GM12878 (cell line): Measurements from ENCODE around the gene KATNB1. TPM values are rescaled to one million over a fixed set of nuclear protein-coding genes. Genes with fewer than 3 reads are reported as not detected.

Experiments used
- ATAC-seq: fragments of 200-7000 bp; cut with Tn5 transposase; 3 replicates; pipeline ENCODE4 v1.9.1; 2020; ENCODE audit warnings: mild to moderate bottlenecking, moderate library complexity
- BruUV-seq: library from RNA; stranded (reverse); fragments of 400-500 nt; replicated peaks from 2 replicates; lab custom pipeline; 2021; lab: Mats Ljungman, UMichigan
- CTCF ChIA-PET: fragments of 300-600 bp; sonication (Branson Sonifier 250); formaldehyde crosslinking; extraction: SDS; loops from one replicate; lab custom pipeline; 2021; ENCODE audit warnings: inconsistent platforms; lab: Yijun Ruan, JAX
- POLR2A ChIA-PET: fragments of 350-600 bp; formaldehyde crosslinking; extraction: SDS; loops from one replicate; lab custom pipeline; 2021; ENCODE audit warnings: inconsistent platforms; lab: Charles Lee
- RAD21 ChIA-PET: fragments of 300-600 bp; sonication (Branson Sonifier 250); formaldehyde crosslinking; loops from one replicate; lab custom pipeline; 2023; ENCODE audit warnings: antibody characterized with exemption; ENCODE audit not compliant: unreplicated experiment; lab: Charles Lee
- SMC1A ChIA-PET: fragments of 300-600 bp; sonication (Branson Sonifier 250); formaldehyde crosslinking; loops from one replicate; lab custom pipeline; 2023; ENCODE audit not compliant: unreplicated experiment, uncharacterized antibody; lab: Charles Lee
- DNase-seq: peaks from one replicate; pipeline ENCODE4 v3.0.0-alpha.2; 2011; ENCODE audit warnings: low read depth, low spot score
- FAIRE-seq: peaks from 3 replicates; lab custom pipeline; 2011; peaks lifted over from hg19 to GRCh38; lab: Jason Lieb, UNC
- H2AFZ ChIP-seq: 2 replicates; pipeline ENCODE4 v1.6.0; 2011; ENCODE audit warnings: low read depth, low read length, control low read depth; ENCODE audit not compliant: control insufficient read depth
- H3K27ac ChIP-seq: 2 replicates; pipeline ENCODE4 v1.5.1; 2011; ENCODE audit warnings: control low read depth; ENCODE audit not compliant: control insufficient read depth, insufficient read depth
- H3K27me3 ChIP-seq, 2 experiments: replicated peaks in 1 of 2; 2 replicates each; pipeline versions ENCODE4 v1.6.0 to v1.6.1; 2011; ENCODE audit warnings: low read length in 1 of 2; ENCODE audit not compliant: control insufficient read depth in 2 of 2, insufficient read depth in 2 of 2
- H3K36me3 ChIP-seq, 2 experiments: 2 replicates each; pipeline ENCODE4 v1.5.1; 2011; ENCODE audit warnings: low read length in 1 of 2; ENCODE audit not compliant: control insufficient read depth in 2 of 2, insufficient read depth in 2 of 2
- H3K4me1 ChIP-seq: 2 replicates; pipeline ENCODE4 v1.6.1; 2011; ENCODE audit warnings: mild to moderate bottlenecking, low read length, moderate library complexity, mixed read lengths; ENCODE audit not compliant: control insufficient read depth, insufficient read depth
- H3K4me2 ChIP-seq: 2 replicates; pipeline ENCODE4 v1.6.0; 2011; ENCODE audit warnings: control low read depth; ENCODE audit not compliant: control insufficient read depth, insufficient read depth
- H3K4me3 ChIP-seq: fragments of 200-600 bp; sonication (generic); 2 replicates; pipeline ENCODE4 v1.5.1; 2016
- H3K79me2 ChIP-seq: 2 replicates; pipeline ENCODE4 v1.6.0; 2011; ENCODE audit warnings: low read length; ENCODE audit not compliant: control insufficient read depth, insufficient read depth
- H3K9ac ChIP-seq: 2 replicates; pipeline ENCODE4 v1.8.0; 2011; ENCODE audit warnings: low read length, control low read depth, mixed read lengths; ENCODE audit not compliant: control insufficient read depth, insufficient read depth
- H3K9me3 ChIP-seq: replicated peaks from 3 replicates; pipeline ENCODE4 v1.5.1; 2011; ENCODE audit warnings: mild to moderate bottlenecking, low read length; ENCODE audit not compliant: control insufficient read depth, insufficient read depth
- H4K20me1 ChIP-seq: 2 replicates; pipeline ENCODE4 v1.6.0; 2011; ENCODE audit not compliant: control insufficient read depth, insufficient read depth
- ATF7 ChIP-seq: fragments of 450-650 bp; IDR thresholded peaks from 2 replicates; pipeline ENCODE4 v1.6.1; 2016; ENCODE audit warnings: low read depth, mild to moderate bottlenecking
- CBFB ChIP-seq: IDR thresholded peaks from 2 replicates; pipeline ENCODE4 v1.6.1; 2016; ENCODE audit warnings: antibody characterized with exemption, low read depth
- CBX5 ChIP-seq: sonication (generic); IDR thresholded peaks from 2 replicates; pipeline ENCODE4 v1.6.1; 2016; ENCODE audit warnings: low read depth, moderate library complexity, mild to moderate bottlenecking, inconsistent platforms
- E2F4 ChIP-seq: IDR thresholded peaks from 2 replicates; pipeline ENCODE4 v1.6.1; 2012; ENCODE audit warnings: low read depth, low read length, improper control_type of control experiment
- EZH2 ChIP-seq: IDR thresholded peaks from 2 replicates; pipeline ENCODE4 v1.6.1; 2012; ENCODE audit warnings: low read depth, mild to moderate bottlenecking, control low read depth, inconsistent platforms, low read length, borderline replicate concordance; ENCODE audit not compliant: control insufficient read depth
- GABPA ChIP-seq: IDR thresholded peaks from 2 replicates; pipeline ENCODE4 v1.6.1; 2014; ENCODE audit warnings: antibody characterized with exemption, low read depth, mild to moderate bottlenecking, inconsistent platforms
- JUNB ChIP-seq: IDR thresholded peaks from 2 replicates; pipeline ENCODE4 v1.6.1; 2016; ENCODE audit warnings: antibody characterized with exemption, mild to moderate bottlenecking
- NFYB ChIP-seq: IDR thresholded peaks from 2 replicates; pipeline ENCODE4 v1.6.1; 2011; ENCODE audit warnings: low read depth, mild to moderate bottlenecking, low read length, improper control_type of control experiment, moderate library complexity; ENCODE audit not compliant: insufficient read depth
- PAX5 ChIP-seq: IDR thresholded peaks from 2 replicates; pipeline ENCODE4 v1.6.1; 2011; ENCODE audit warnings: low read depth, low read length, borderline replicate concordance
- RUNX3 ChIP-seq: IDR thresholded peaks from 2 replicates; pipeline ENCODE4 v1.6.1; 2012; ENCODE audit warnings: low read length, inconsistent platforms
- SPI1 ChIP-seq: IDR thresholded peaks from 2 replicates; pipeline ENCODE4 v1.6.1; 2011; ENCODE audit warnings: low read depth, mild to moderate bottlenecking, low read length, moderate library complexity, borderline replicate concordance; ENCODE audit not compliant: insufficient read depth
- TBL1XR1 ChIP-seq: IDR thresholded peaks from 2 replicates; pipeline ENCODE4 v1.6.1; 2012; ENCODE audit warnings: low read depth, low read length, improper control_type of control experiment
- USF1 ChIP-seq: IDR thresholded peaks from 2 replicates; pipeline ENCODE4 v1.6.1; 2011; ENCODE audit warnings: borderline replicate concordance, low read depth, mild to moderate bottlenecking, moderate library complexity, mixed read lengths, low read length; ENCODE audit not compliant: insufficient read depth; ENCODE audit errors: extremely low read length
- ZNF207 ChIP-seq: fragments of 450-650 bp; IDR thresholded peaks from 2 replicates; pipeline ENCODE4 v1.6.1; 2014; ENCODE audit warnings: antibody characterized with exemption, mild to moderate bottlenecking, borderline replicate concordance
- ZNF274 ChIP-seq: IDR thresholded peaks from one replicate; pipeline ENCODE4 v1.8.0; 2011; ENCODE audit not compliant: insufficient read length, insufficient read depth
- ZSCAN29 ChIP-seq: fragments of 450-650 bp; IDR thresholded peaks from 2 replicates; pipeline ENCODE4 v1.6.1; 2017; ENCODE audit warnings: mild to moderate bottlenecking, moderate library complexity
- WGBS: methylation state at CpG from one replicate; pipeline ENCODE4 v1.1.6; 2016; ENCODE audit warnings: low lambda C conversion rate; ENCODE audit not compliant: insufficient replicate concordance, insufficient coverage; ENCODE audit errors: missing lambda C conversion rate; 5-methylcytosine and 5-hydroxymethylcytosine counted together
- in situ Hi-C: fragments of 300-500 bp; cut with MboI; formaldehyde crosslinking; loops from 9 replicates; pipeline ENCODE4 v1.14.3; 2018; ENCODE audit warnings: mixed read lengths
- intact Hi-C: fragments of 100-400 bp; cut with micrococcal nuclease; formaldehyde crosslinking; loops from one replicate; pipeline ENCODE4 v1.14.2; 2022; ENCODE audit not compliant: unreplicated experiment
- polyA plus RNA-seq, 11 experiments: library from polyadenylated mRNA; depleted of rRNA in 4 of 11; unstranded in 6 of 11; stranded (reverse) in 5 of 11; fragments of >200 nt; fragmentation: Nextera tagmentation in 4 of 11; fragmentation: Illumina TruSeq in 1 of 11; extraction: Ambion mirVana in 4 of 11; extraction: Trizol in 1 of 11; gene quantifications; 1 replicate in 1 of 11; 2 replicates in 10 of 11; pipeline versions ENCODE4 v1.2.1 to v1.2.3, GENCODE V29; 2011 to 2016; ENCODE audit warnings: inconsistent platforms in 2 of 11, missing spikeins in 2 of 11, low read depth in 1 of 11
- total RNA-seq, 4 experiments: library from RNA; depleted of rRNA in 3 of 4; stranded (reverse); fragments of >200 nt in 3 of 4; fragmentation: Illumina TruSeq in 1 of 4; extraction: Trizol in 1 of 4; gene quantifications; 2 replicates each; pipeline versions ENCODE4 v1.2.1 to v1.2.3, GENCODE V29; 2013 to 2021

Gene KATNB1
- total and polyA plus RNA-seq, 10 of the 15 experiments (the other 5 are each of a cell fraction or from before 2014, with no cell fraction given), result 0.71 to 46.5 (median 19.5) TPM

GRCh38 chr16:57791893-57792461, 56.4 kb downstream of the KATNB1 start:
- FAIRE-seq (no peak), ATAC-seq (no peak), DNase-seq (no peak)
- H3K4me3 ChIP-seq, result no peak overlapping the region
- TF ChIP-seq NFYB, result no peak
- TF ChIP-seq CBX5, result no peak
- no peak for TF ChIP-seq JUNB
- TF ChIP-seq SPI1, result no peak
- no peak for TF ChIP-seq RUNX3
- TF ChIP-seq ZNF207, result no peak
- RAD21 ChIA-PET, result interaction anchor here (1.2 kb wide), 1 partner anchor 17 kb away, joined by 3 read pairs; no protein-coding TSS in a partner anchor
- no peaks in the 10 kb centered on the region for H3K9me3 ChIP-seq
- H3K36me3 ChIP-seq, result no peaks in the 10 kb centered on the region
- POLR2A ChIA-PET, result no interaction called here
- 34% methylated on average over 8 of the region's 8 CpGs for WGBS
- BruUV-seq, result no TSS peak
- no peak overlapping the region for H3K4me2 ChIP-seq
- intact Hi-C loops (no loop called here), in situ Hi-C loops (no loop called here)
- CTCF ChIA-PET, result interaction anchor here (1.1 kb wide), 1 partner anchor 48 kb away, joined by 3 read pairs; no protein-coding TSS in a partner anchor
- H3K27me3 ChIP-seq, result no peaks in the 10 kb centered on the region; a peak in 1 of 4 replicates
- H4K20me1 ChIP-seq, result no peaks in the 10 kb centered on the region
- SMC1A ChIA-PET, result no interaction called here
- H2AFZ ChIP-seq, result no peak overlapping the region
- H3K27ac ChIP-seq, result no peak overlapping the region
- H3K79me2 ChIP-seq, result no peaks in the 10 kb centered on the region
- H3K9ac ChIP-seq, result no peak overlapping the region
- no peaks in the 10 kb centered on the region for H3K4me1 ChIP-seq

- Histone ChIP-seq H3K27me3 (no peaks in the 10 kb centered on the region), H4K20me1 (no peaks in the 10 kb centered on the region), H3K9ac (no peak overlapping the region), H3K4me2 (no peak overlapping the region), H2AFZ (no peak overlapping the region), H3K4me3 (no peak overlapping the region), H3K4me1 (no peaks in the 10 kb centered on the region), H3K9me3 (no peaks in the 10 kb centered on the region), H3K36me3 (no peaks in the 10 kb centered on the region), H3K27ac (no peak overlapping the region), H3K79me2 (no peaks in the 10 kb centered on the region)
- WGBS, result 46% methylated on average over 18 of the region's 18 CpGs
- BruUV-seq, result no TSS peak
- ChIA-PET CTCF (interaction anchor here (1.0 to 2.2 kb wide), 9 partner anchors 12 to 210 kb away, joined by 3 to 6 read pairs (median 3); no protein-coding TSS in a partner anchor), SMC1A (interaction anchor here (0.6 to 1.5 kb wide), 5 partner anchors 12 to 219 kb away, joined by 3 to 6 read pairs (median 3); no protein-coding TSS in a partner anchor), RAD21 (interaction anchor here (0.7 to 2.2 kb wide), 6 partner anchors 69 to 287 kb away, joined by 3 to 5 read pairs (median 3); no protein-coding TSS in a partner anchor), POLR2A (no interaction called here)
- DNase-seq (no peak), ATAC-seq (peak; percentile 10; the same call in 1 of the 3 replicates), FAIRE-seq (no peak)
- in situ Hi-C loops, result no loop called here
- intact Hi-C loops, result no loop called here
- TF ChIP-seq USF1 (no peak), CBFB (no peak), PAX5 (no peak), ZNF274 (no peak), TBL1XR1 (no peak), GABPA (no peak), ATF7 (no peak), EZH2 (no peak), ZSCAN29 (no peak), E2F4 (no peak)
Observed at GRCh38 chr16:57794849-57795430, 59.4 kb downstream of the KATNB1 start.
